Astrocyte of the cerebellum (primary cell): Measurements from ENCODE around the gene FAM193A.

Source experiments
- DNase-seq: peaks from one replicate; pipeline ENCODE4 v3.0.0-alpha.2; 2011; ENCODE audit warnings: low read depth
- H3K4me3 ChIP-seq: 2 replicates; pipeline ENCODE4 v1.5.1; 2011; ENCODE audit warnings: mild to moderate bottlenecking, low read depth, low read length, moderate library complexity
- in situ Hi-C: cut with HindIII; loops from 2 replicates; pipeline ENCODE4 v1.10.0; 2017; ENCODE audit warnings: low sequenced_read_pairs
- TF ChIP-seq, protein P1 (sequence below): IDR thresholded peaks from 2 replicates; pipeline ENCODE4 v1.5.1; 2012; ENCODE audit warnings: low read length, low read depth, moderate library complexity, mild to moderate bottlenecking; ENCODE audit errors: missing control alignments

The FAM193A gene

DNA sequence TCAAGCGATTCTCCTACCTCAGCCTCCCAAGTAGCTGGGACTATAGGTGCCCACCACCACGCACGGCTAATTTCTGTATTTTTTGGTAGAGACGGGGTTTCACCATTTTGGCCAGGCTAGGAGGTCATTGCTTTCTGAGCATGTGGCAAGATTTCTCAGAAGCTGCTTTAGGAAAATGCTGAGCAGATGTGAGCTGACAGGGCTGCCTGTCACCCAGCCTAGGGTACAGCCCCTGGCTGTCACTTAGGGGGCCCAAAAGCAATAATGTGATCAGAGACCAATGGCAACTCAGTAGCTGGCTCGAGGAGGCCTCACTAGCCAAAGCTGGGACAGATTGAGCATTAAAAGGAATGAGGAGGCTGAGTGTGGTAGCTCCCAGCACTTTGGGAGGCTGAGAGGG is 154.9 kb downstream of the FAM193A start:
- in situ Hi-C loops = no loop called here
- no peak overlapping the region for H3K4me3 ChIP-seq

DNA sequence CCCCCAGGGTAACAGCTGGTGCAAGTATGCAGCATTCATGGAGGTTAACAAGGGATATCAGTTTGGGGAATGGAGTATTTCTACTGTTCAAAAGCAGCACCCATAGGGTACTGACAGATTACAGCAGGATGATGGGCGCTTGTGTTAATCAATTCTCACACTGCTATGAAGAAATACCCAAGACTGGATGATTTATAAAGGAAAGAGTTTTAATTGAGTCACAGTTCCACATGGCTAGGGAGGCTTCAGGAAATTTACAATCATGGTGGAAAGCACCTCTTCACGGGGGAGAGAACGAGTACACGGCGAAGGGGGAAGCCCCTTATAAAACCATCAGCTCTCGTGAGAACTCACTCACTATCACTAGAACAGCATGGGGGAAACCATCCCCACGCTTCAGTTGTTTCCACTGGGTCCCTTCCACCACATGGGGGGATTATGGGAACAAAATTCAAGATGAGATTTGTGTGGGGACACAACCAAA is 155.5 kb downstream of the FAM193A start:
- TF ChIP-seq, protein P1, sequence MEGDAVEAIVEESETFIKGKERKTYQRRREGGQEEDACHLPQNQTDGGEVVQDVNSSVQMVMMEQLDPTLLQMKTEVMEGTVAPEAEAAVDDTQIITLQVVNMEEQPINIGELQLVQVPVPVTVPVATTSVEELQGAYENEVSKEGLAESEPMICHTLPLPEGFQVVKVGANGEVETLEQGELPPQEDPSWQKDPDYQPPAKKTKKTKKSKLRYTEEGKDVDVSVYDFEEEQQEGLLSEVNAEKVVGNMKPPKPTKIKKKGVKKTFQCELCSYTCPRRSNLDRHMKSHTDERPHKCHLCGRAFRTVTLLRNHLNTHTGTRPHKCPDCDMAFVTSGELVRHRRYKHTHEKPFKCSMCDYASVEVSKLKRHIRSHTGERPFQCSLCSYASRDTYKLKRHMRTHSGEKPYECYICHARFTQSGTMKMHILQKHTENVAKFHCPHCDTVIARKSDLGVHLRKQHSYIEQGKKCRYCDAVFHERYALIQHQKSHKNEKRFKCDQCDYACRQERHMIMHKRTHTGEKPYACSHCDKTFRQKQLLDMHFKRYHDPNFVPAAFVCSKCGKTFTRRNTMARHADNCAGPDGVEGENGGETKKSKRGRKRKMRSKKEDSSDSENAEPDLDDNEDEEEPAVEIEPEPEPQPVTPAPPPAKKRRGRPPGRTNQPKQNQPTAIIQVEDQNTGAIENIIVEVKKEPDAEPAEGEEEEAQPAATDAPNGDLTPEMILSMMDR = no peak
- in situ Hi-C loops = no loop called here
- H3K4me3 ChIP-seq = no peak overlapping the region
- DNase-seq = no peak

More for the DNA sequence above, 154.9 kb downstream of the FAM193A start:
- TF ChIP-seq, protein P1 = no peak
- no peak for DNase-seq

DNA sequence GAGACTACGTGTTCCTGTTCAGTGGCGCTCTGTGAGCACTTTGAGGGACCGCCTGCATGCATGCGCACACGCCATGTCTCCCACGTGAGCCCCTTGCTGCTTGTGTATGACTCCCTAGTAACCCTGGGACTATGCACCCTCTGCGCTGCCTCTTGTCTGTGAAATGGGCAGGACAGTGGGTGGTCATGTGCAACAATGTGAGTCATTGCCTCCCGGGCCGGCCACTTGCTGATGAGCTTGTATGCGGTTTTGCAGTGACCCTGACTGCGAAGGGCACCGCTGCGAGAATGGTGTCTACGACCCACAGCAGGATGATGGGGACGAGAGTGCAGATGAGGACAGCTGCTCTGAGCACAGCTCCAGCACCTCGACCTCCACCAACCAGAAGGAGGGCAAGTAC is 158.2 kb downstream of the FAM193A start:
- TF ChIP-seq, protein P1 = no peak
- in situ Hi-C loops = no loop called here
- no peak for DNase-seq
- no peak overlapping the region for H3K4me3 ChIP-seq

DNA sequence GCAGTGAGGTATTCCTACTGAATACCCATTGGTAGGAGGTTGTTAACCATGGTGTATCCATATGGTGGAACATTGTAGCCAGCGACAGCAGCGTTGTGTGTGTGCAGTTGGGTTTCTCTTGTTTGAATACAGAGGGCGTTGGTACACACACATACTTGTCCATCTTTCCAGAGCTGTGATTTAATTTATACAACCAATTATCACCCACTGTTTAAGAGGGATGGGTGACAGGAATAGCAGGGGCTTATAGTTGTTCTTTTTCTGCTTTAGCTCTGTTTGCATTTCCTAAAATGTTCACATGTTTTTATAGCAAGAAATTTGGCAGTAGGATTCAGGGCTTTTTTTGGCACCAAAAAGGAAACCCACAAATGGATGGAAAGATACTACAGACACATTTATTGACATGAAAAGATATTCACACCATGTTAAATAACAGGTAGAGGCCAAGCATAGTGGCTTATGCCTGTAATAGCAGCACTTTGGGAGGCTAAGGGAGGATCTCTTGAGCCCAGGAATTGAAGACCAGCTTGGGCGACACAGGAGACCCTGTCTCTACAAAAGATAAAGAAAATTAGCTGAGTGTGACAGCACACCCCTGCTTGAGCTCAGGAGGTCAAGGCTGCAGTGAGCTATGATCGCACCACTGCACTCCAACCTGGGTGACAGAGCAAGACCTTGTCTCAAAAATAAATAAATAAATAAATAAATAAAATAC is 159.1 kb downstream of the FAM193A start:
- no peak overlapping the region for H3K4me3 ChIP-seq
- in situ Hi-C loops = no loop called here
- TF ChIP-seq, protein P1 = no peak
- no peak for DNase-seq

DNA sequence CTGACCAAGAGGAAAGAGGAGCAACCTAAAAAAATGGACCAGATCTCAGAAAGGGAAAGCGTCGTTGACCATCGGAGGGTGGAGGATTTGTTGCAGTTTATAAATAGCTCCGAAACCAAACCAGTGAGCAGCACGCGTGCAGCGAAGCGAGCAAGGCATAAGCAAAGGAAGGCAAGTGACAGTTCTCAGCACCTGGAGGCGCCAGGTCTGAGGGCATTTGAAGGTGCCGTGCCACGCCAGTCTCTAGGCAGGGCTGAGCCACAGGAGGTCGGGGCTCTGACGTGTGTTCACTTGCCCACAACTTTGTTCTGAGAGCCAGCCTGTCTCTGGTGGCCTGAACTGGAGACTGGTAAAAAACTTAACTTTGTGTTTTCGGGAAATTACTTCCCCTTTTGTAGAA is 160.0 kb downstream of the FAM193A start:
- TF ChIP-seq, protein P1 = no peak
- H3K4me3 ChIP-seq = no peak overlapping the region
- in situ Hi-C loops = no loop called here
- no peak for DNase-seq

DNA sequence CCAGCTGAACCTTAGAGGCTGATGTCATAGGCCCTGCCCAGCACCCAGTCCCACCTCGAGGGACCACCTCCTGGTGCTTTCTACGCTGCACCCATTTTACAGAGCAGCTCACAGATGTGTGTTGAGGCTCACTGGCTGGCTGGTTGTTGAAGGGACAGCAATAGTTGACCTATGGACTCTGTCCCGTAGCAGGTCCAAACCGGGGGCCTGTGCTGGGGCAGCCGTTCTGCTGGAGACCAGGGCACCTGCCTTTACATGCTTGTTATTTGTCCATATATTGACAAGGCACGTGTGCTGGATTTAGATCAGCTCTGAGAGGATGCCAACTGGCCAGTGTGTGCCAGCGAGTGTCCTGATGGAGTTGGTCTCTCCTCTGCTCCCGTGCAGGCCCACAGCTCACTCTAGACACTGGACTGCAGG is 161.6 kb downstream of the FAM193A start:
- DNase-seq = no peak
- in situ Hi-C loops = no loop called here
- TF ChIP-seq, protein P1 = no peak
- no peak overlapping the region for H3K4me3 ChIP-seq
